Kidney capillary endothelial cell (primary cell): ENCODE measurements around the gene TMED4.
A peak's percentile ranks its signal among the peaks of the same experiment; 100 is the strongest.
"Not testable (repeated sequence)": the region's sequence is repeated elsewhere in the genome, so short reads cannot be mapped to it uniquely, and the experiment has no call there.

Source experiments
- DNase-seq: peaks from one replicate; pipeline ENCODE4 v3.0.0-alpha.2; 2018; ENCODE audit warnings: low spot score

Gene TMED4

GRCh38 chr7:44607141-44608068, 25.4 kb upstream of the TMED4 start:
- no peak for DNase-seq

- peak; percentile 95 for DNase-seq
Observed at GRCh38 chr7:44606341-44607140, 24.5 kb upstream of the TMED4 start, which contains the start of gene OGDH. TSS of gene OGDH (plus strand) at chr7:44606627. CDS start at chr7:44624344, 17,717 bp downstream.

GRCh38 chr7:44604941-44605340, 22.9 kb upstream of the TMED4 start:
- no peak for DNase-seq

GRCh38 chr7:44603193-44603592, 21.2 kb upstream of the TMED4 start:
- no peak for DNase-seq

GRCh38 chr7:44602576-44602910, 20.5 kb upstream of the TMED4 start:
- no peak for DNase-seq

GRCh38 chr7:44599222-44599621, 17.2 kb upstream of the TMED4 start:
- no peak for DNase-seq

- not testable (repeated sequence) for DNase-seq
Observed at GRCh38 chr7:44597181-44597580, 15.2 kb upstream of the TMED4 start.

- no peak for DNase-seq
Observed at GRCh38 chr7:44595934-44596635, 14.1 kb upstream of the TMED4 start.

GRCh38 chr7:44590910-44591309, 8.9 kb upstream of the TMED4 start:
- DNase-seq = no peak

- peak; percentile 75 for DNase-seq
Observed at GRCh38 chr7:44587843-44588711, 6.0 kb upstream of the TMED4 start.

GRCh38 chr7:44583146-44583865, 1.3 kb upstream of the TMED4 start:
- no peak for DNase-seq

GRCh38 chr7:44580945-44581878, 819 bp downstream of the TMED4 start:
- DNase-seq = no peak

- no peak for DNase-seq
Observed at GRCh38 chr7:44576228-44576627, 5.8 kb downstream of the TMED4 start.

- no peak for DNase-seq
Observed at GRCh38 chr7:44575054-44575453, 7.0 kb downstream of the TMED4 start.

- DNase-seq = no peak
Observed at GRCh38 chr7:44574287-44574872, 7.7 kb downstream of the TMED4 start.

- peak; percentile 97 for DNase-seq
Observed at GRCh38 chr7:44573464-44574286, 8.4 kb downstream of the TMED4 start, which contains the start of gene DDX56. TSS of gene DDX56 (minus strand) at chr7:44573908. CDS start at chr7:44573895, 13 bp downstream.

GRCh38 chr7:44572771-44573170, 9.3 kb downstream of the TMED4 start:
- no peak for DNase-seq

GRCh38 chr7:44569959-44570358, 12.1 kb downstream of the TMED4 start:
- no peak for DNase-seq
